HepG2 (cell line): ENCODE data around the gene TSSK6. TPM values are rescaled to one million over a fixed set of nuclear protein-coding genes. Genes with fewer than 3 reads are reported as not detected.

Source experiments
- ARID2 ChIP-seq: sonication (generic); formaldehyde crosslinking; IDR thresholded peaks from 2 replicates; pipeline ENCODE4 v1.8.1; 2022; ENCODE audit warnings: mild to moderate bottlenecking, missing genetic modification reagents, borderline replicate concordance
- ASH2L ChIP-seq: fragments of 300-600, 200-600 bp; sonication (generic); IDR thresholded peaks from 2 replicates; pipeline ENCODE4 v1.7.0; 2017; ENCODE audit warnings: low read depth, mild to moderate bottlenecking, moderate library complexity, mixed read lengths, low read length; ENCODE audit not compliant: insufficient read length
- CC2D1A ChIP-seq: sonication (generic); formaldehyde crosslinking; IDR thresholded peaks from 2 replicates; pipeline ENCODE4 v1.8.1; 2023; ENCODE audit warnings: mild to moderate bottlenecking, missing genetic modification reagents
- DNMT1 ChIP-seq: sonication (generic); formaldehyde crosslinking; IDR thresholded peaks from 2 replicates; pipeline ENCODE4 v1.5.1; 2020; ENCODE audit warnings: mild to moderate bottlenecking, missing genetic modification reagents
- EHMT2 ChIP-seq: fragments of 200-600 bp; sonication (generic); IDR thresholded peaks from 2 replicates; pipeline ENCODE4 v1.7.0; 2017; ENCODE audit warnings: antibody characterized with exemption, low read depth, low read length, borderline replicate concordance
- EP300 ChIP-seq, 3 experiments: sonication (generic) in 1 of 3; formaldehyde crosslinking in 1 of 3; IDR thresholded peaks; 2 replicates each; pipeline versions ENCODE4 v1.5.1 to v1.6.1; 2011 to 2020; ENCODE audit warnings: low read depth in 2 of 3, low read length in 2 of 3, borderline replicate concordance in 1 of 3, improper control_type of control experiment in 1 of 3, mild to moderate bottlenecking in 1 of 3, missing genetic modification reagents in 1 of 3, moderate library complexity in 1 of 3
- FOXM1 ChIP-seq: sonication (generic); formaldehyde crosslinking; IDR thresholded peaks from 2 replicates; pipeline ENCODE4 v1.5.0; 2020; ENCODE audit warnings: missing genetic modification reagents
- HES4 ChIP-seq: sonication (generic); formaldehyde crosslinking; IDR thresholded peaks from 2 replicates; pipeline ENCODE4 v1.9.0; 2021; ENCODE audit warnings: mild to moderate bottlenecking, missing genetic modification reagents, borderline replicate concordance
- KLF13 ChIP-seq: sonication (generic); formaldehyde crosslinking; IDR thresholded peaks from 2 replicates; pipeline ENCODE4 v1.4.0; 2020; ENCODE audit warnings: mild to moderate bottlenecking, missing genetic modification reagents
- PAX8 ChIP-seq: sonication (generic); formaldehyde crosslinking; IDR thresholded peaks from 2 replicates; pipeline ENCODE4 v1.8.0; 2022; ENCODE audit warnings: mild to moderate bottlenecking, missing genetic modification reagents, borderline replicate concordance
- RBM39 ChIP-seq: fragments of 200-400 bp; formaldehyde crosslinking; IDR thresholded peaks from one replicate; pipeline ENCODE4 v1.6.1; 2018; ENCODE audit warnings: antibody characterized with exemption, mild to moderate bottlenecking, low read depth, low read length; ENCODE audit not compliant: poor library complexity, severe bottlenecking
- TOPORS ChIP-seq: sonication (generic); formaldehyde crosslinking; IDR thresholded peaks from 2 replicates; pipeline ENCODE4 v1.8.0; 2023; ENCODE audit warnings: mild to moderate bottlenecking, missing genetic modification reagents
- ZMAT3 ChIP-seq: sonication (generic); formaldehyde crosslinking; conservative IDR thresholded peaks from 2 replicates; pipeline ENCODE4 v1.7.0; 2021; ENCODE audit warnings: missing genetic modification reagents
- ZNF138 ChIP-seq: sonication (generic); formaldehyde crosslinking; IDR thresholded peaks from 2 replicates; pipeline ENCODE4 v1.5.0; 2020; ENCODE audit warnings: mild to moderate bottlenecking, low read depth, missing genetic modification reagents
- ZNF225 ChIP-seq: sonication (generic); formaldehyde crosslinking; IDR thresholded peaks from 2 replicates; pipeline ENCODE4 v1.4.0; 2020; ENCODE audit warnings: mild to moderate bottlenecking, missing genetic modification reagents
- ZNF235 ChIP-seq: sonication (generic); formaldehyde crosslinking; IDR thresholded peaks from 2 replicates; pipeline ENCODE4 v1.8.1; 2023; ENCODE audit warnings: mild to moderate bottlenecking, missing genetic modification reagents, borderline replicate concordance
- ZNF543 ChIP-seq: sonication (generic); formaldehyde crosslinking; IDR thresholded peaks from 2 replicates; pipeline ENCODE4 v1.4.0; 2020; ENCODE audit warnings: mild to moderate bottlenecking, missing genetic modification reagents
- ZNF550 ChIP-seq: sonication (generic); formaldehyde crosslinking; IDR thresholded peaks from 2 replicates; pipeline ENCODE4 v1.4.0; 2020; ENCODE audit warnings: mild to moderate bottlenecking, missing genetic modification reagents, borderline replicate concordance
- ZNF552 ChIP-seq: sonication (generic); formaldehyde crosslinking; IDR thresholded peaks from 2 replicates; pipeline ENCODE4 v1.9.0; 2022; ENCODE audit warnings: missing genetic modification reagents, mild to moderate bottlenecking, borderline replicate concordance
- ZNF572 ChIP-seq: sonication (generic); formaldehyde crosslinking; IDR thresholded peaks from 2 replicates; pipeline ENCODE4 v1.5.1; 2020; ENCODE audit warnings: mild to moderate bottlenecking, missing genetic modification reagents
- ZNF766 ChIP-seq: sonication (generic); formaldehyde crosslinking; IDR thresholded peaks from 2 replicates; pipeline ENCODE4 v1.5.0; 2020; ENCODE audit warnings: missing genetic modification reagents, borderline replicate concordance
- polyA plus RNA-seq, 8 experiments: library from polyadenylated mRNA; depleted of rRNA in 3 of 8; stranded (reverse) in 7 of 8; unstranded in 1 of 8; fragments of >200 nt; fragmentation: Illumina TruSeq in 4 of 8; extraction: Trizol in 4 of 8; gene quantifications; 2 replicates each; pipeline versions ENCODE4 v1.2.1 to v1.2.3, GENCODE V29; 2011 to 2016; ENCODE audit warnings: low read depth in 4 of 8, missing spikeins in 1 of 8, mixed read lengths in 1 of 8; ENCODE audit not compliant: insufficient read depth in 1 of 8
- total RNA-seq, 5 experiments: library from RNA; depleted of rRNA; stranded (reverse); fragments of >200 nt; fragmentation: Illumina TruSeq; extraction: Trizol; gene quantifications; 2 replicates each; pipeline ENCODE4 v1.2.3, GENCODE V29; 2016; ENCODE audit warnings: low read depth in 1 of 5
- TF ChIP-seq, protein P1 (sequence below): IDR thresholded peaks from 2 replicates; pipeline ENCODE4 v1.6.1; 2016; ENCODE audit warnings: low read depth
- TF ChIP-seq, protein P2 (sequence below): sonication (generic); formaldehyde crosslinking; conservative IDR thresholded peaks from 2 replicates; pipeline ENCODE4 v1.4.0; 2020; ENCODE audit warnings: missing genetic modification reagents
- TF ChIP-seq, protein P3 (sequence below): sonication (generic); formaldehyde crosslinking; IDR thresholded peaks from 2 replicates; pipeline ENCODE4 v1.8.1; 2023; ENCODE audit warnings: missing genetic modification reagents, mild to moderate bottlenecking, borderline replicate concordance

TSSK6 gene
- total and polyA plus RNA-seq, 2 of the 13 experiments (the other 11 are each of a cell fraction or from before 2014, with no cell fraction given), result 0.71 to 1.2 TPM

DNA sequence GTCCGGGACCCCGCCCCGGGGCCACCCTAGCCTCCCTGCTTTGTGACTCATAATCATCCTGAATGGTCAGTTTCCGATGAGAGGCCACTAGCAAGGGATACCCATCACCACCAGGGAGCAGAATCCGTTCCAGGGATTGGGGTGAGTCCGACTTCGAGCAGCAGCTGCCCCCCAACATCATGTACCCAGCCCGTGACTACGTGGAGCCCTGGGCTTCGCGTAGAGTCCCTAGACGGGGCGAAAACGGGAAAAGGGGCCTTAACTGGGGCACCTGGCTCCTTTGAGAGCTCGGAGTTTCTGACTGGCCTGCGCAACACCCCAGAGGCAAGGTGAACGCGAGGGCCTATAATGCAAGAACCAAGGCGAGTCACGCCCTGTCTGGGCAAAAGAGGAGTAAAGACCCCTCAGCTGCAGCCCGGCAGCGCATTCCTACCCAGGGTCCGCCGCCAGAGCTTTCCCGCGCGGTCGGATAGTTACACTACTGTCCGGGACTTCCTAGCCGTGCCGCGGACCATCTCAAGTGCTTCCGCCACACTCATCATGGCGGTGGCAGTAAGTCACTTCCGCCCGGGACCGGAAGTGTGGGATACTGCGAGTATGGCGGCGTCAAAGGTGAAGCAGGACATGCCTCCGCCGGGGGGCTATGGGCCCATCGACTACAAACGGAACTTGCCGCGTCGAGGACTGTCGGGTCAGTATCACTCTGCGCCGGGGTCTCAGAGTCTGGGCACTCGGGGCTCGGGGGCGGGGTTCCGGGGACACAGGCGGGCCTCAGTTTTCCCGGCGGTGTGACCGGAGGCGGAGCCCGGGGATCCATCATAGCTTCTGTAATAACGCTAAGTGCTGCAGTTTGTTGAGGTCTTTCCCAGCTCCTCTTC is 533 bp upstream of the TSSK6 start, which contains the start of gene NDUFA13 (continued):
- no peak for TF ChIP-seq ZNF138
- no peak for TF ChIP-seq ZNF225 (CRISPR knock-in tag)
- no peak for TF ChIP-seq FOXM1 (CRISPR knock-in tag)
- peak; percentile 79; the same call in 1 of the 2 replicates for TF ChIP-seq PAX8 (CRISPR knock-in tag)
- peak; percentile 47; the same call in 1 of the 2 replicates for TF ChIP-seq HES4 (CRISPR knock-in tag)
- no peak for TF ChIP-seq ARID2 (CRISPR knock-in tag)
- no peak for TF ChIP-seq CC2D1A (CRISPR knock-in tag)
- no peak for TF ChIP-seq ZNF543 (CRISPR knock-in tag)
- TF ChIP-seq, protein P1, sequence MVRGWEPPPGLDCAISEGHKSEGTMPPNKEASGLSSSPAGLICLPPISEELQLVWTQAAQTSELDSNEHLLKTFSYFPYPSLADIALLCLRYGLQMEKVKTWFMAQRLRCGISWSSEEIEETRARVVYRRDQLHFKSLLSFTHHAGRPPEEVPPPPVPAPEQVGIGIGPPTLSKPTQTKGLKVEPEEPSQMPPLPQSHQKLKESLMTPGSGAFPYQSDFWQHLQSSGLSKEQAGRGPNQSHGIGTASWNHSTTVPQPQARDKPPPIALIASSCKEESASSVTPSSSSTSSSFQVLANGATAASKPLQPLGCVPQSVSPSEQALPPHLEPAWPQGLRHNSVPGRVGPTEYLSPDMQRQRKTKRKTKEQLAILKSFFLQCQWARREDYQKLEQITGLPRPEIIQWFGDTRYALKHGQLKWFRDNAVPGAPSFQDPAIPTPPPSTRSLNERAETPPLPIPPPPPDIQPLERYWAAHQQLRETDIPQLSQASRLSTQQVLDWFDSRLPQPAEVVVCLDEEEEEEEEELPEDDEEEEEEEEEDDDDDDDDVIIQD (CRISPR knock-in tag), result no peak
- no peak for TF ChIP-seq ZNF235 (CRISPR knock-in tag)
- TF ChIP-seq EHMT2, result no peak
- TF ChIP-seq, protein P2, sequence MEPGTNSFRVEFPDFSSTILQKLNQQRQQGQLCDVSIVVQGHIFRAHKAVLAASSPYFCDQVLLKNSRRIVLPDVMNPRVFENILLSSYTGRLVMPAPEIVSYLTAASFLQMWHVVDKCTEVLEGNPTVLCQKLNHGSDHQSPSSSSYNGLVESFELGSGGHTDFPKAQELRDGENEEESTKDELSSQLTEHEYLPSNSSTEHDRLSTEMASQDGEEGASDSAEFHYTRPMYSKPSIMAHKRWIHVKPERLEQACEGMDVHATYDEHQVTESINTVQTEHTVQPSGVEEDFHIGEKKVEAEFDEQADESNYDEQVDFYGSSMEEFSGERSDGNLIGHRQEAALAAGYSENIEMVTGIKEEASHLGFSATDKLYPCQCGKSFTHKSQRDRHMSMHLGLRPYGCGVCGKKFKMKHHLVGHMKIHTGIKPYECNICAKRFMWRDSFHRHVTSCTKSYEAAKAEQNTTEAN (CRISPR knock-in tag), result peak; percentile 46; the same call in 1 of the 2 replicates
- peak; percentile 98 for TF ChIP-seq ZMAT3
- no peak for TF ChIP-seq ZNF572
- TF ChIP-seq ZNF766 (CRISPR knock-in tag), result no peak
- no peak for TF ChIP-seq KLF13
- TF ChIP-seq TOPORS (CRISPR knock-in tag), result no peak
- TF ChIP-seq ASH2L, result peak; percentile 89
- no peak for TF ChIP-seq RBM39
- no peak for TF ChIP-seq ZNF552 (CRISPR knock-in tag)
- peak in 1 of 2 experiments; percentile 34; a peak in 1 of 4 replicates for TF ChIP-seq EP300 (IDR thresholded peaks at IDR 0.05; ENCODE audit: low read depth in 2 of 2, low read length in 2 of 2)
- no peak for TF ChIP-seq EP300 (CRISPR knock-in tag; IDR thresholded peaks at IDR 0.05; ENCODE audit: borderline replicate concordance)
- TF ChIP-seq, protein P3, sequence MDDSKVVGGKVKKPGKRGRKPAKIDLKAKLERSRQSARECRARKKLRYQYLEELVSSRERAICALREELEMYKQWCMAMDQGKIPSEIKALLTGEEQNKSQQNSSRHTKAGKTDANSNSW (CRISPR knock-in tag), result peak; percentile 28; the same call in 1 of the 2 replicates
- TF ChIP-seq ZNF550 (CRISPR knock-in tag), result no peak
- no peak for TF ChIP-seq DNMT1 (CRISPR knock-in tag)
